ENCODE results near the gene TSSK2. TPM values are rescaled to one million over a fixed set of nuclear protein-coding genes. Genes with fewer than 3 reads are reported as not detected.

The TSSK2 gene
- total and polyA plus RNA-seq, 2 of the 8 experiments (the other 6 are each of a cell fraction or from before 2014, with no cell fraction given) = not detected

- no peak for TF ChIP-seq BCL11A (IDR thresholded peaks at IDR 0.05; ENCODE audit: low read depth in 2 of 2, low read length in 2 of 2)
Observed at GRCh38 chr22:19114984-19115552, 16.0 kb upstream of the TSSK2 start (continued).

Data from H1 (cell line).